ENCODE data around the gene ARVCF.
"Not testable (repeated sequence)": the region's sequence is repeated elsewhere in the genome, so short reads cannot be mapped to it uniquely, and the experiment has no call there.

Gene ARVCF

DNA sequence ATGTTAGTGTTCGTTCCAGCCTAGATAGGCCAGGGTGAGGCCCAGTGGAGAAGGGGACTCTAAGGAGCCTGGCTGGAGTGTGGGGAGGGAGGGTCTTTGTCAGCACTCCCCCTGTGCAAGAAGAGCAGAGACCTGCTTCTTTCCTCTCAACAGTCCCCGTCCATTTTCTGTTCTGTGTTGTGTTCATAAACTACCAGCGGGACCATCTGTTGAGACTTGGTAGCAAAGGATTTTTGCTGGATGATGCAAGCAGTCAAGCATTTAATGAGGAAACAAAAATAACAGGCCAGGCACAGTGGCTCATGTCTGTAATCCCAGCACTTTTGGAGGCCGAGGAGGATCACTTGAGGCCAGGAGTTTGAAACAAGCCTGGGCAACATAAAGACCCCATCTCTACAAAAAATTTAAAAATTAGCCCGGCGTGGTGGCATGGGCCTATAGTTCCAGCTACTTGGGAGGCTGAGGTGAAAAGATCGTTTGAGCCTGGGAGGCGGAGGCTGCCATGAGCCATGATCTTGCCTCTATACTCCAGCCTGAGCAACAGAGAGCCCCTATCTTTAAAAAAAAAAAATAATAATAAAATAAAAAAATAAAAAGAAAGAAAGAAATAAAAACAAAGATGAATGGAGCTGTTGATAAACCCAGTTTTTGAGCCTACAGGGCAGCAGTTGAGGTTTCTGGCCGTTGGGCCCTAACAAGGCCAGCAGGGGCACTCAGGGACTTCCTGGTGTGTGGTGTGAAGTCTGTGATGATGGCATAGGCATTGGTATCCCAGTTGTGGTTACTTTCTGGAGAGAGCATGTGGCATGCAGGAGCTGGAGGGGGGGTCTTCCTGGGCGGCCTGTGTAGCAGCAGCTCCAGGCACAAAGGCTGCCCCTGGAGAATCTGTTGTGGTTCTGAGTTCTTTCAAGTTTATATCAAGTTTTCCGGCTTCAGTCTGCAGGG, 73.3 kb downstream of the ARVCF start:
- peaks cover 24 to 33% of the 10 kb centered on the region in 2 donors for H3K4me1 ChIP-seq (ENCODE audit: control insufficient read depth in 2 of 2, insufficient read depth in 2 of 2, low read length in 2 of 2)
- H3K9me3 ChIP-seq (ENCODE audit: control insufficient read depth in 2 of 2, low read length in 2 of 2): no peaks in the 10 kb centered on the region
- H3K36me3 ChIP-seq (ENCODE audit: control insufficient read depth in 2 of 2, insufficient read depth in 2 of 2, low read length in 2 of 2): no peaks in the 10 kb centered on the region
- H3K4me3 ChIP-seq (ENCODE audit: low read length in 2 of 2): peak overlapping the region; percentile 31 to 84
- no peaks in the 10 kb centered on the region for H3K27me3 ChIP-seq (ENCODE audit: control insufficient read depth in 2 of 2, insufficient read depth in 2 of 2, low read length in 2 of 2)
- H3K9ac ChIP-seq (ENCODE audit: low read depth in 1 of 2, low read length in 2 of 2): peak overlapping the region; percentile 73 to 77
- H3K27ac ChIP-seq (ENCODE audit: low read depth in 2 of 2, low read length in 2 of 2): peak overlapping the region; percentile 83 to 88

DNA sequence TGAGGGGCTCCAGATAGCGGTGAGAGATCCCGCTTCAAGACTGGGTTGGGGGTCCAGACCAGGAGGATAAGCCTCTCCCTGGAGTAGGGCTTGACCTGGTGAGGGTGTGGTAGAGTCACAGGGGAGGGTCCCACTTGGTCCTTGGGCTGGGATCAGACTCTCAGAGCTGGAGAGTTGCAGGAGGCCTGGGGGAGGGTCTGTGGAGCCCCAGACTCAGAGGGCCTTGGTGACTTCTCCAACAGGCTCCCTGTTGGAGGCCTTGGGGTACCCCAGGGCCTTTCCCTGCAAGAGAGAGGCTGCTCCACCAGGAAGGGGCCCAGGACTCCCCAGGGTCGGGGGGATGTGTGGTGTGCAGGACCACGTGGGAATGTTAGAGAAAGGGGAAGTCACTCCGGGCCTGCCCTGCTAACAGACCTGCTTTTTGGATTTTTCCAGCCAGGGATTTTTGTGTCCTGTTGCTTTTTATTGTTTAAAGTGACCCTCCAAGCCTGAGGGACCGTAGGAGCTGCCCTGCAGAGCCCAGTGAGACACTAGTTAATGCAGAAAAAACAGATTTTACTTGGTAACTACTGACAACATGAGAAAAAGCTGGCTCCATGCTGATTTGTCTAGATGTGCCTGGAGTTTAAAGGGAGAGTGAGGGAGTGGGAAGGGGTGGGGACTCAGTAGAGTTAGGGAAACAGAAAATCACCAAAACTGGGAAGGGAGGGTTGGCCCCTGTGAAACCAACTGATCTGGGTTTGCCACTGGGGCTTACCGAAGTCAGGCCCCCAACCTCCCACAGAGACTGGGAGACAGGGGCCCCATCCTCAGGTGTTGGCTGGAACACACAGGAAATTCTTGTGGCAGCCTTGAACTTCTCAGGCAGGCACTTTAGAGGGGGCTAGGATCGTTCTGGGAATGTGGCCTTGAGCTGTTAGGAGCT, 74.2 kb downstream of the ARVCF start:
- peaks cover 22 to 29% of the 10 kb centered on the region in 2 donors for H3K4me1 ChIP-seq (ENCODE audit: control insufficient read depth in 2 of 2, insufficient read depth in 2 of 2, low read length in 2 of 2)

DNA sequence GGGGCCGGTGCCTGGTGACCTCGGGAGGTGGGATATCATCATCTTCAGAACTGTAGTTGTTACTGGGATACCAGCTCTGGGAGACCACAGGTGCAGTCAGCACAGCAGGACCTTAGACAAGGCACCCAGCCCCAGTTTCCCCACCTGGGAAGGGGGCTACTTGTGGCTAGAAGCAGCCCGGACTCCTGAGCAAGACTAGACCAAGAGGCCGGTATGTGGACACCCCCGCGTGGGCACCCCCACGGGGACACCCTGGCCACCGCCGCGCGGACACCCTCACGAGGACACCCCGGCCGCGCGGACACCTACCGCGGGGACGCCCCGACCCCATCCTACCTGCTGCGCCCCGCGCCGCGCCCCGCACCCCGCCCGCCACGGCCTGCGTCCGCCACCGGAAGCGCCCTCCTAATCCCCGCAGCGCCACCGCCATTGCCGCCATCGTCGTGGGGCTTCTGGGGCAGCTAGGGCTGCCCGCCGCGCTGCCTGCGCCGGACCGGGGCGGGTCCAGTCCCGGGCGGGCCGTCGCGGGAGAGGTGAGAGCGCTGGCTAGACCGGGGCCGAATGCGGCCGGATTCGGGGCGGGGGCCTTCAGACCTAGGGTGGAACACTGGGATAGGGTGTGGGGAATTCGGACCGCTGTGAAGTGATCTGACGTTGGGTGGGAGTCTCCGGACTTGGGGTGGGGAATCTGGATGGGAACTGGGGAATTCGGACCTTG, 75.1 kb downstream of the ARVCF start, which contains the start of the genes COMT and TXNRD2:
TSS of gene COMT (plus strand) at position 408 of the 718 bp plus-strand sequence. CDS start 20,755 bp downstream, outside the sequence.
TSS of gene TXNRD2 (minus strand) at position 454 of the 718 bp plus-strand sequence. CDS start at position 439, 15 bp downstream.
- H3K27me3 ChIP-seq (ENCODE audit: control insufficient read depth in 2 of 2, insufficient read depth in 2 of 2, low read length in 2 of 2): no peaks in the 10 kb centered on the region
- peaks cover 20 to 27% of the 10 kb centered on the region in 2 donors for H3K4me1 ChIP-seq (ENCODE audit: control insufficient read depth in 2 of 2, insufficient read depth in 2 of 2, low read length in 2 of 2)
- peak within 1 kb of the TSS; percentile 75 to 84 for H3K4me3 ChIP-seq (ENCODE audit: low read length in 2 of 2)
- H3K27ac ChIP-seq (ENCODE audit: low read depth in 2 of 2, low read length in 2 of 2): peak within 1 kb of the TSS; percentile 83 to 88
- no peaks in the 10 kb centered on the region for H3K36me3 ChIP-seq (ENCODE audit: control insufficient read depth in 2 of 2, insufficient read depth in 2 of 2, low read length in 2 of 2)
- H3K9me3 ChIP-seq (ENCODE audit: control insufficient read depth in 2 of 2, low read length in 2 of 2): no peaks in the 10 kb centered on the region
- peak within 1 kb of the TSS; percentile 73 to 87 for H3K9ac ChIP-seq (ENCODE audit: low read depth in 1 of 2, low read length in 2 of 2)

More for the DNA sequence above, 74.2 kb downstream of the ARVCF start:
- Histone ChIP-seq H3K27ac (ENCODE audit: low read depth in 2 of 2, low read length in 2 of 2) (peak overlapping the region; percentile 83 to 88), H3K9ac (ENCODE audit: low read depth in 1 of 2, low read length in 2 of 2) (peak overlapping the region; percentile 73 to 77), H3K36me3 (ENCODE audit: control insufficient read depth in 2 of 2, insufficient read depth in 2 of 2, low read length in 2 of 2) (no peaks in the 10 kb centered on the region), H3K27me3 (ENCODE audit: control insufficient read depth in 2 of 2, insufficient read depth in 2 of 2, low read length in 2 of 2) (no peaks in the 10 kb centered on the region), H3K4me3 (ENCODE audit: low read length in 2 of 2) (peak overlapping the region; percentile 75 to 84), H3K9me3 (ENCODE audit: control insufficient read depth in 2 of 2, low read length in 2 of 2) (no peaks in the 10 kb centered on the region)

DNA sequence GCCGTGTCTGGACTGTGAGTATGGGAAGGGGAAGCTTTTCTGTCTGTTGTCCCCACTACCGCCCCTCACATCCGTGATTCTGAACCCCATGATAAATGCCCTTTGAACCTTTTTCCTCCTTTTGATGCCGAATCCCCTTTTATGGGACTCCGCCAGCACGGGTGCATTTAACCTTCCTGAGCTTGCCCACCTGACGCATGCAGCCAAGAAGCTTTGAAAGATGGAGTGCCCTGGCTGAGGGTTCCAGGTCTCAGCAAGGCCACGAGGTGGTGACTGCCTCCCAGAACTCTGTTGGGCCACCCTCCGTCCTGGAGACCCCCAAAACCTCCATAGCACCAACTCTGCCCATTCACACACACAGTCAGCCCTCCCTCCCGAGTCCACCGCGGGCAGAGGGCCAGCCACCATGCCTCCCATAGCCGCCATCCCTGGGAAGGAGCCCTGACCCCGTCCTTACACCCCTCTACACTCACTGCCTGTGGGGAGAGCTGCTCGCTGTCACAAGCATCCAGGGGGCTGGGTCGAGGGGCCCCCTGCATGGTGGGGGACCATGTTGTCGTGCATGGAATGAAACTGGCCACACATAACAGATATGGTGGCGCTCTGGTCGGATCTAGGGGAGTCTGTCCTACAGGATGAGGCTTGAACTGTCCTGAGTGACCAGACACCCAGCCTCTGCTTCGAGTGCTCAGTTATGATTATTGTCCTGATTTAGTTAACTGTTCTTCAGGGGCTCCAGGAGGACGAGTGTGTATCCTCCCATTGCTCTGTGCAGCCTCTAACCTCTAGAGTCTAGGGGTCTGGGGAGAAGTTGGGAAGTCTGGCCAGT, 75.9 kb downstream of the ARVCF start:
- no peaks in the 10 kb centered on the region for H3K9me3 ChIP-seq (ENCODE audit: control insufficient read depth in 2 of 2, low read length in 2 of 2)
- no peaks in the 10 kb centered on the region for H3K27me3 ChIP-seq (ENCODE audit: control insufficient read depth in 2 of 2, insufficient read depth in 2 of 2, low read length in 2 of 2)
- H3K9ac ChIP-seq (ENCODE audit: low read depth in 1 of 2, low read length in 2 of 2): peak overlapping the region; percentile 73 to 87
- peak overlapping the region; percentile 83 to 88 for H3K27ac ChIP-seq (ENCODE audit: low read depth in 2 of 2, low read length in 2 of 2)
- H3K4me1 ChIP-seq (ENCODE audit: control insufficient read depth in 2 of 2, insufficient read depth in 2 of 2, low read length in 2 of 2): peaks cover 20 to 27% of the 10 kb centered on the region in 2 donors
- H3K4me3 ChIP-seq (ENCODE audit: low read length in 2 of 2): peak overlapping the region; percentile 75 to 84
- H3K36me3 ChIP-seq (ENCODE audit: control insufficient read depth in 2 of 2, insufficient read depth in 2 of 2, low read length in 2 of 2): no peaks in the 10 kb centered on the region

DNA sequence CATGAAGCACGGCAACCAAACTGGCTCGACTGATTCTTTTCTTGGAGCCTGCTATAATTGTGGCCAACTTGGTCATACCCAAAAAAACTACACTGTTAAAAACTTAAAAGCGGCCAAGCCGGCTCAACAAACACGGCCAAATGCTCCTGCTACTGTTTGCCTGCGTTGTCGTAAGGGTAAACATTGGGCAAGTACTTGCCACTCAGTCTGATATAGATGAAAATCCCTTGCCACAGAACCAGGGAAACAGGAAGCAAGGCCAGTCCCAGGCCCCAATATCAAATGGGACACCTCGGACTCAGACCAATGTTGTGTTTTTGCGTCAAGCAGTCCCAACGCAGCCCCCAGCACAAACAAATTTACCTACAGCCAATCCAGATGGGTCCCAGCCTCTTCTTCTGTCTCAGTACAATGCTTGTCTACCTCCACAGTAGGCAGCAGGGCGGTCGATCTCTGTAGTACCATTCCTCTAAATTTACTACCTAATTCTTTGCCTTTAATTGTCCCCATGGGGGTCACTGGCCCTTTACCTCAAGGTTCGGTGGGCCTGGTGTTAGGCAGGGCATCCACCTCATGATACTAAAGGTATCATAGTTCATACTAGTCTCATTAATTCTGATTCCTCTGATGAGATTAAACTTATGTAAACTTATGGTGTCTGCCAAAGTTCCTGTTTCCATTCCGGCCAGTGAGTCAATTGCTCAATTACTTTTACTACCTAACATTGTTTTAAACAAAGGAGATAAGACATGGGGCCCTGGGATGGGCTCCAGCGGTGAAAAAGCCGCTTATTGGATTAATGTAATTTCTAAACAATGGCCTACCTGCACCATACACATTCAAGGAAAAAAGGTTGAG, 78.8 kb downstream of the ARVCF start:
- no peak overlapping the region for H3K4me3 ChIP-seq (ENCODE audit: low read length in 2 of 2)
- H3K27ac ChIP-seq (ENCODE audit: low read depth in 2 of 2, low read length in 2 of 2): no peak overlapping the region
- peaks cover 14 to 18% of the 10 kb centered on the region in 2 donors for H3K4me1 ChIP-seq (ENCODE audit: control insufficient read depth in 2 of 2, insufficient read depth in 2 of 2, low read length in 2 of 2)
- no peaks in the 10 kb centered on the region for H3K9me3 ChIP-seq (ENCODE audit: control insufficient read depth in 2 of 2, low read length in 2 of 2)
- no peaks in the 10 kb centered on the region for H3K36me3 ChIP-seq (ENCODE audit: control insufficient read depth in 2 of 2, insufficient read depth in 2 of 2, low read length in 2 of 2)
- H3K9ac ChIP-seq (ENCODE audit: low read depth in 1 of 2, low read length in 2 of 2): no peak overlapping the region
- no peaks in the 10 kb centered on the region for H3K27me3 ChIP-seq (ENCODE audit: control insufficient read depth in 2 of 2, insufficient read depth in 2 of 2, low read length in 2 of 2)

DNA sequence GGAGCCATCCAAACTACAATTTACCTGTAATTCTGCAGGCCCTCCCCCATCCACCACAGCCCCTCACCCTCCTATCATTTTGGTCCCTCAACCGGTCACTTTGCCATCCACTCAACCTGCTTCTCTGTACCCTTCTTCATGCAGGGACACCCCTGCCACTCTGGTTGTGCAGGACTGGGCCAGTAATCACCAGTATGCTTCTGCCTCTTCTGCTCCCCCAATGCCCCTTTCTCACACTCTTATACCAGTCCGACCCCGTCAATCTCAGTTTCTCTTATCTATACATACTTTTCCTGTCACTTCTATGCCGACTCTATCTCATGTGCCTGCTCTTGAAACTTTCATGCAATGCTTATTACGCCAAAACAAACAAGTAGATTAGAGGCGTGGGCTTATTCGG, 80.1 kb downstream of the ARVCF start:
- H3K4me3 ChIP-seq (ENCODE audit: low read length in 2 of 2): no peak overlapping the region
- no peak overlapping the region for H3K27ac ChIP-seq (ENCODE audit: low read depth in 2 of 2, low read length in 2 of 2)
- H3K9me3 ChIP-seq (ENCODE audit: control insufficient read depth in 2 of 2, low read length in 2 of 2): no peaks in the 10 kb centered on the region
- no peak overlapping the region for H3K9ac ChIP-seq (ENCODE audit: low read depth in 1 of 2, low read length in 2 of 2)
- no peaks in the 10 kb centered on the region for H3K27me3 ChIP-seq (ENCODE audit: control insufficient read depth in 2 of 2, insufficient read depth in 2 of 2, low read length in 2 of 2)
- peaks cover 8% of the 10 kb centered on the region in 2 donors for H3K4me1 ChIP-seq (ENCODE audit: control insufficient read depth in 2 of 2, insufficient read depth in 2 of 2, low read length in 2 of 2)
- H3K36me3 ChIP-seq (ENCODE audit: control insufficient read depth in 2 of 2, insufficient read depth in 2 of 2, low read length in 2 of 2): no peaks in the 10 kb centered on the region

DNA sequence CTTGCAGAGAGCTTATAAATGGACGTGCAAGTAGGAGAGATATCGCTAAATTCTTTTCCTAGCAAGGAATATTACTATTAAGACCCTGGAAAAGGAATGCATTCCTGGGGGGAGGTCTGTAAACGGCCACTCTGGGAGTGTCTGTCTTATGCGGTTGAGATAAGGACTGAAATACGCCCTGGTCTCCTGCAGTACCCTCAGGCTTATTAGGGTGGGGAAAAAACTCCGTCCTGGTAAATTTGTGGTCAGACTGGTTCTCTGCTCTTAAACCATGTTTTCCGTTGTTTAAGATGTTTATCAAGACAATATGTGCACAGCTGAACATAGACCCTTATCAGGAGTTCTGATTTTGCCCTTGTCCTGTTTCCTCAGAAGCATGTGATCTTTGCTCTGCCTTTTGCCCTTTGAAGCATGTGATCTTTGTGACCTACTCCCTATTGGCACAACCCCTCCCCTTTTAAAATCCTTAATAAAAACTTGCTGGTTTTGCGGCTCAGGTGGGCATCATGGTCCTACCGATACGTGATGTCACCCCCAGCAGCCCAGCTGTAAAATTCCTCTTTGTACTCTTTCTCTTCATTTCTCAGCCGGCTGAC, 81.4 kb downstream of the ARVCF start:
- H3K9me3 ChIP-seq (ENCODE audit: control insufficient read depth in 2 of 2, low read length in 2 of 2); H3K4me3 ChIP-seq (ENCODE audit: low read length in 2 of 2); H3K9ac ChIP-seq (ENCODE audit: low read depth in 1 of 2, low read length in 2 of 2); H3K36me3 ChIP-seq (ENCODE audit: control insufficient read depth in 2 of 2, insufficient read depth in 2 of 2, low read length in 2 of 2); H3K27me3 ChIP-seq (ENCODE audit: control insufficient read depth in 2 of 2, insufficient read depth in 2 of 2, low read length in 2 of 2); H3K4me1 ChIP-seq (ENCODE audit: control insufficient read depth in 2 of 2, insufficient read depth in 2 of 2, low read length in 2 of 2); H3K27ac ChIP-seq (ENCODE audit: low read depth in 2 of 2, low read length in 2 of 2): not testable (repeated sequence)

Measured in mucosa of rectum (tissue), 2 donors.